Kidney tubule cell (primary cell): ENCODE results near the gene PPP6R3.
A peak's percentile ranks its signal among the peaks of the same experiment; 100 is the strongest.
"Not testable (repeated sequence)": the region's sequence is repeated elsewhere in the genome, so short reads cannot be mapped to it uniquely, and the experiment has no call there.

Experiments used
- DNase-seq: peaks from one replicate; pipeline ENCODE4 v3.0.0-alpha.2; 2018; ENCODE audit warnings: low spot score

The PPP6R3 gene

GRCh38 chr11:68460741-68461574, at the start of gene PPP6R3:
Gene PPP6R3 (plus strand): TSS chr11:68460752. CDS start chr11:68537665, 76,913 bp downstream.
- DNase-seq: peak; percentile 36

- no peak for DNase-seq
Measured at GRCh38 chr11:68411501-68411991, 49.0 kb upstream of the PPP6R3 start.

GRCh38 chr11:68412593-68413475, 47.7 kb upstream of the PPP6R3 start:
- peak; percentile 18 for DNase-seq

- DNase-seq: no peak
Measured at GRCh38 chr11:68413591-68413999, 47.0 kb upstream of the PPP6R3 start.

GRCh38 chr11:68414496-68415221, 45.9 kb upstream of the PPP6R3 start:
- no peak for DNase-seq

- no peak for DNase-seq
Measured at GRCh38 chr11:68416070-68416578, 44.4 kb upstream of the PPP6R3 start.

- DNase-seq: no peak
Measured at GRCh38 chr11:68418648-68419047, 41.9 kb upstream of the PPP6R3 start.

- DNase-seq: no peak
Measured at GRCh38 chr11:68420171-68420570, 40.4 kb upstream of the PPP6R3 start.

- DNase-seq: no peak
Measured at GRCh38 chr11:68423481-68423880, 37.1 kb upstream of the PPP6R3 start.

- no peak for DNase-seq
Measured at GRCh38 chr11:68424101-68424632, 36.4 kb upstream of the PPP6R3 start.

GRCh38 chr11:68424981-68425865, 35.3 kb upstream of the PPP6R3 start:
- no peak for DNase-seq

- DNase-seq: no peak
Measured at GRCh38 chr11:68425866-68426380, 34.6 kb upstream of the PPP6R3 start.

GRCh38 chr11:68429661-68430060, 30.9 kb upstream of the PPP6R3 start:
- no peak for DNase-seq

GRCh38 chr11:68430384-68430783, 30.2 kb upstream of the PPP6R3 start:
- no peak for DNase-seq

GRCh38 chr11:68430801-68431200, 29.8 kb upstream of the PPP6R3 start:
- peak; percentile 21 for DNase-seq

GRCh38 chr11:68431984-68432645, 28.4 kb upstream of the PPP6R3 start:
- DNase-seq: no peak

GRCh38 chr11:68432874-68433273, 27.7 kb upstream of the PPP6R3 start:
- DNase-seq: no peak

GRCh38 chr11:68433541-68433940, 27.0 kb upstream of the PPP6R3 start:
- DNase-seq: no peak

- DNase-seq: not testable (repeated sequence)
Measured at GRCh38 chr11:68434159-68434558, 26.4 kb upstream of the PPP6R3 start.
